ENCODE results near the gene DGKD. TPM values are rescaled to one million over a fixed set of nuclear protein-coding genes. Genes with fewer than 3 reads are reported as not detected.

DGKD gene
- total and polyA plus RNA-seq, 10 of the 15 experiments (the other 5 are each of a cell fraction or from before 2014, with no cell fraction given), result 2.7 to 81.9 (median 27.0) TPM

GRCh38 chr2:233384811-233385488, 30.7 kb downstream of the DGKD start:
- no peaks in the 10 kb centered on the region for H4K20me1 ChIP-seq (ENCODE audit: control insufficient read depth, insufficient read depth)
- POLR2A ChIA-PET, result interaction anchor here (0.6 kb wide), 1 partner anchor 125 kb away, joined by 5 read pairs; no protein-coding TSS in a partner anchor
- peaks cover 62% of the 10 kb centered on the region for H3K4me1 ChIP-seq (ENCODE audit: control insufficient read depth, insufficient read depth, low read length)
- peak overlapping the region; percentile 96 for H3K27ac ChIP-seq (ENCODE audit: control insufficient read depth, insufficient read depth)
- CTCF ChIA-PET, result interaction anchor here (1.3 to 1.7 kb wide), 3 partner anchors 13 to 58 kb away, joined by 4 to 5 read pairs (median 4); no protein-coding TSS in a partner anchor
- BruUV-seq (replicated peaks), result no TSS peak
- RAD21 ChIA-PET (ENCODE audit: unreplicated experiment), result interaction anchor here (0.9 to 1.9 kb wide), 2 partner anchors 28 to 58 kb away, joined by 3 to 6 read pairs; no protein-coding TSS in a partner anchor
- peak overlapping the region; percentile 87 for H3K4me2 ChIP-seq (ENCODE audit: control insufficient read depth, insufficient read depth)
- FAIRE-seq (no peak), DNase-seq (ENCODE audit: low read depth, low spot score) (no peak), ATAC-seq (peak; percentile 31)
- SMC1A ChIA-PET (ENCODE audit: uncharacterized antibody, unreplicated experiment), result interaction anchor here (0.9 to 1.2 kb wide), 3 partner anchors 12 to 59 kb away, joined by 3 to 4 read pairs (median 3); no protein-coding TSS in a partner anchor
- H3K36me3 ChIP-seq (ENCODE audit: control insufficient read depth in 2 of 2, insufficient read depth in 2 of 2, low read length in 1 of 2), result peaks cover 2 to 6% of the 10 kb centered on the region in 2 experiments
- WGBS (ENCODE audit: insufficient coverage, insufficient replicate concordance, low lambda C conversion rate, missing lambda C conversion rate), result 40% methylated on average over 12 of the region's 12 CpGs
- no peak overlapping the region; the same call in 1 of the 2 replicates for H3K4me3 ChIP-seq
- peak overlapping the region; percentile 3 for H2AFZ ChIP-seq (ENCODE audit: control insufficient read depth, low read depth, low read length)
- H3K79me2 ChIP-seq (ENCODE audit: control insufficient read depth, insufficient read depth, low read length), result peaks cover 59% of the 10 kb centered on the region
- no peak for TF ChIP-seq TCF7 (IDR thresholded peaks at IDR 0.05; ENCODE audit: borderline replicate concordance)
- no peak for TF ChIP-seq SIX5 (IDR thresholded peaks at IDR 0.05; ENCODE audit: low read depth, low read length, severe bottlenecking)
- peak; percentile 53 for TF ChIP-seq POLR2A (IDR thresholded peaks at IDR 0.05; ENCODE audit: low read depth, low read length)
- TF ChIP-seq EGR1 (IDR thresholded peaks at IDR 0.05; ENCODE audit: borderline replicate concordance in 1 of 2, low read depth in 2 of 2, low read length in 2 of 2), result peak in 1 of 2 experiments; percentile 24; a peak in 1 of 3 replicates
- in situ Hi-C loops (cut with MboI) (no loop called here), intact Hi-C loops (cut with micrococcal nuclease; ENCODE audit: unreplicated experiment) (no loop called here)
- H3K9ac ChIP-seq (ENCODE audit: control insufficient read depth, insufficient read depth, low read length), result peak overlapping the region; percentile 66
- no peaks in the 10 kb centered on the region for H3K27me3 ChIP-seq (replicated peaks in 1 of 2; ENCODE audit: control insufficient read depth in 2 of 2, insufficient read depth in 2 of 2, low read length in 1 of 2)
- H3K9me3 ChIP-seq (replicated peaks; ENCODE audit: control insufficient read depth, insufficient read depth, low read length), result no peaks in the 10 kb centered on the region

DNA sequence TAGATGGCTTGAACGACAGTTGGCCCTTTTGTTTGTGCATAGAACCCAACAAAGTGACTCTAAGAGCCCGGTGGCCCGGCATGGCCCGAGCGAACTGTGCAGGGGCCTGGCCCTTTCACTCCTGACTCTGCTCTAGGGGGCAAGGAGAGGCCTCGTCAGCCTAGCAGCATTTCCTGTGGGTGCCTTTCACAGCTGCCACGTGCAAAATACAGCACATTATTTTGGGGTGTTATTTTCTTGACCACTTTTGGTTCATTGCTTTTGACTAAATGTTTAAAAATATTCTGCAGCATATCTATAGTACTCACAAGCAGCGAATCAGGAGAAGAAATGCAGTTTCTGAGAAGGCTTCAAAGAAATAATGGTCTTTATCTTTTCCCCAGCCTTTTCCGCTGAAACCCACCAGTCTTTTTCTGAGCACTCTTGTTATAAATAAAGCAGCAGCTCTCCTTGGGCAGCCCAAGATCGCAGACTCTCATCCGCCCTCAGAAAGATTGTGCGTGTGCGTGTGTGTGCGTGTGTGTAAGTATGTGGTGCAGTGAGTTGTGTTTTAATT, 31.3 kb downstream of the DGKD start:
- SMC1A ChIA-PET (ENCODE audit: uncharacterized antibody, unreplicated experiment), result interaction anchor here (1.0 to 1.2 kb wide), 2 partner anchors 27 to 58 kb away, joined by 3 to 4 read pairs; no protein-coding TSS in a partner anchor
- POLR2A ChIA-PET, result no interaction called here
- BruUV-seq (replicated peaks), result no TSS peak
- in situ Hi-C loops (cut with MboI) (no loop called here), intact Hi-C loops (cut with micrococcal nuclease; ENCODE audit: unreplicated experiment) (no loop called here)
- H3K4me2 ChIP-seq (ENCODE audit: control insufficient read depth, insufficient read depth), result peak overlapping the region; percentile 87
- CTCF ChIA-PET, result interaction anchor here (1.3 to 1.4 kb wide), 2 partner anchors 32 to 57 kb away, joined by 4 read pairs; no protein-coding TSS in a partner anchor
- peak overlapping the region; percentile 24 for H3K4me3 ChIP-seq
- H3K79me2 ChIP-seq (ENCODE audit: control insufficient read depth, insufficient read depth, low read length), result peaks cover 55% of the 10 kb centered on the region
- peak overlapping the region; percentile 66 for H3K9ac ChIP-seq (ENCODE audit: control insufficient read depth, insufficient read depth, low read length)
- H3K27ac ChIP-seq (ENCODE audit: control insufficient read depth, insufficient read depth), result peak overlapping the region; percentile 96
- DNase-seq (ENCODE audit: low read depth, low spot score), result peak; percentile 63
- H4K20me1 ChIP-seq (ENCODE audit: control insufficient read depth, insufficient read depth), result no peaks in the 10 kb centered on the region
- peaks cover 2 to 6% of the 10 kb centered on the region in 2 experiments for H3K36me3 ChIP-seq (ENCODE audit: control insufficient read depth in 2 of 2, insufficient read depth in 2 of 2, low read length in 1 of 2)
- peak overlapping the region; percentile 3 for H2AFZ ChIP-seq (ENCODE audit: control insufficient read depth, low read depth, low read length)
- peaks cover 56% of the 10 kb centered on the region for H3K4me1 ChIP-seq (ENCODE audit: control insufficient read depth, insufficient read depth, low read length)
- H3K9me3 ChIP-seq (replicated peaks; ENCODE audit: control insufficient read depth, insufficient read depth, low read length), result no peaks in the 10 kb centered on the region
- H3K27me3 ChIP-seq (replicated peaks in 1 of 2; ENCODE audit: control insufficient read depth in 2 of 2, insufficient read depth in 2 of 2, low read length in 1 of 2), result no peaks in the 10 kb centered on the region
- under 1% methylated on average over 14 of the region's 14 CpGs for WGBS (ENCODE audit: insufficient coverage, insufficient replicate concordance, low lambda C conversion rate, missing lambda C conversion rate)
- no peak for FAIRE-seq
- RAD21 ChIA-PET (ENCODE audit: unreplicated experiment), result interaction anchor here (0.9 to 1.9 kb wide), 2 partner anchors 29 to 58 kb away, joined by 3 to 6 read pairs; no protein-coding TSS in a partner anchor
- ATAC-seq, result peak; percentile 82
- TF ChIP-seq BCL3 (IDR thresholded peaks at IDR 0.05; ENCODE audit: borderline replicate concordance, insufficient read depth, low read depth, low read length, poor library complexity, severe bottlenecking) (no peak), SMAD5 (IDR thresholded peaks at IDR 0.05; ENCODE audit: low read depth) (no peak), TCF7 (IDR thresholded peaks at IDR 0.05; ENCODE audit: borderline replicate concordance) (peak; percentile 44; the same call in 1 of the 2 replicates), MEF2A (IDR thresholded peaks at IDR 0.05; ENCODE audit: insufficient read depth, low read depth, low read length) (peak; percentile 92), ZNF217 (IDR thresholded peaks at IDR 0.05) (no peak), ESRRA (IDR thresholded peaks at IDR 0.05; ENCODE audit: low read length) (no peak), SMARCA5 (IDR thresholded peaks at IDR 0.05) (no peak), ETV6 (conservative IDR thresholded peaks at IDR 0.05 in 1 of 2, IDR thresholded peaks at IDR 0.05 in 1 of 2; ENCODE audit: borderline replicate concordance in 1 of 2, low read depth in 1 of 2) (peak in 1 of 2 experiments; percentile 54; a peak in 1 of 4 replicates), CREM (IDR thresholded peaks at IDR 0.05; ENCODE audit: low read depth) (peak; percentile 7; the same call in 1 of the 2 replicates)
